KMS-11 (cell line): ENCODE results near the gene MOSMO.

ENCODE experiments used
- H2AFZ ChIP-seq: fragments of 200-600 bp; sonication (generic); 2 replicates; pipeline ENCODE4 v1.6.1; 2016; ENCODE audit warnings: antibody characterized with exemption, mixed run types, low read depth
- H3K27ac ChIP-seq: fragments of 200-600 bp; sonication (generic); 2 replicates; pipeline ENCODE4 v1.6.1; 2016; ENCODE audit warnings: mild to moderate bottlenecking, mixed run types
- H3K27me3 ChIP-seq: fragments of 200-600 bp; sonication (generic); 2 replicates; pipeline ENCODE4 v1.6.1; 2017; ENCODE audit warnings: mild to moderate bottlenecking, low read depth, mixed run types, moderate library complexity; ENCODE audit not compliant: insufficient read depth
- H3K36me3 ChIP-seq: fragments of 200-600 bp; sonication (generic); 2 replicates; pipeline ENCODE4 v1.6.1; 2017; ENCODE audit warnings: mild to moderate bottlenecking, mixed run types; ENCODE audit not compliant: insufficient read depth
- H3K4me1 ChIP-seq: fragments of 200-600 bp; sonication (generic); 2 replicates; pipeline ENCODE4 v1.6.1; 2016; ENCODE audit warnings: mild to moderate bottlenecking, low read depth, mixed run types; ENCODE audit not compliant: poor library complexity, severe bottlenecking
- H3K4me2 ChIP-seq: fragments of 200-600 bp; sonication (generic); 2 replicates; pipeline ENCODE4 v1.7.0; 2016; ENCODE audit warnings: mild to moderate bottlenecking, mixed run types
- H3K4me3 ChIP-seq: fragments of 200-600 bp; sonication (generic); IDR thresholded peaks from 2 replicates; pipeline ENCODE4 v1.6.1; 2017; ENCODE audit warnings: low read depth, low read length, mixed read lengths; ENCODE audit not compliant: insufficient read depth
- H3K79me2 ChIP-seq: fragments of 200-600 bp; sonication (generic); 2 replicates; pipeline ENCODE4 v1.6.1; 2016; ENCODE audit warnings: low read depth, mixed run types; ENCODE audit not compliant: insufficient read depth
- H3K9ac ChIP-seq: fragments of 200-600 bp; sonication (generic); 2 replicates; pipeline ENCODE4 v1.6.1; 2016; ENCODE audit warnings: mild to moderate bottlenecking, mixed run types
- H4K20me1 ChIP-seq: fragments of 200-600 bp; sonication (generic); 2 replicates; pipeline ENCODE4 v1.6.1; 2016; ENCODE audit warnings: mild to moderate bottlenecking, mixed run types; ENCODE audit not compliant: insufficient read depth
- CTCF ChIP-seq: fragments of 200-600 bp; sonication (generic); conservative IDR thresholded peaks from 2 replicates; pipeline ENCODE4 v1.6.1; 2017; ENCODE audit warnings: low read depth, mild to moderate bottlenecking, antibody characterized with exemption, low read length, moderate library complexity, mixed read lengths

Gene MOSMO

GRCh38 chr16:22053921-22054341 lies 46.0 kb downstream of the MOSMO start:
- H3K79me2 ChIP-seq = no peaks in the 10 kb centered on the region
- TF ChIP-seq CTCF = no peak

GRCh38 chr16:22054847-22055590 lies 47.1 kb downstream of the MOSMO start:
- H3K4me3 ChIP-seq = no peak overlapping the region
- no peaks in the 10 kb centered on the region for H3K79me2 ChIP-seq
- H3K27ac ChIP-seq = no peak overlapping the region
- H3K4me1 ChIP-seq = peaks cover 12% of the 10 kb centered on the region
- no peaks in the 10 kb centered on the region for H3K36me3 ChIP-seq
- TF ChIP-seq CTCF = no peak
- H3K27me3 ChIP-seq = no peaks in the 10 kb centered on the region
- no peaks in the 10 kb centered on the region for H4K20me1 ChIP-seq
- no peak overlapping the region for H3K9ac ChIP-seq
- no peak overlapping the region for H3K4me2 ChIP-seq
- no peak overlapping the region for H2AFZ ChIP-seq

More at GRCh38 chr16:22053921-22054341, 46.0 kb downstream of the MOSMO start:
- H2AFZ ChIP-seq = no peak overlapping the region
- no peak overlapping the region for H3K27ac ChIP-seq
- H3K4me2 ChIP-seq = no peak overlapping the region
- no peak overlapping the region for H3K4me3 ChIP-seq
- no peak overlapping the region for H3K9ac ChIP-seq
- no peaks in the 10 kb centered on the region for H3K27me3 ChIP-seq
- no peaks in the 10 kb centered on the region for H4K20me1 ChIP-seq
- peaks cover 12% of the 10 kb centered on the region for H3K4me1 ChIP-seq
- no peaks in the 10 kb centered on the region for H3K36me3 ChIP-seq

GRCh38 chr16:22055881-22056280 lies 48.0 kb downstream of the MOSMO start:
- Histone ChIP-seq H3K9ac (no peak overlapping the region), H2AFZ (no peak overlapping the region), H3K27me3 (no peaks in the 10 kb centered on the region), H3K27ac (no peak overlapping the region), H3K4me3 (no peak overlapping the region), H4K20me1 (no peaks in the 10 kb centered on the region), H3K4me1 (peaks cover 12% of the 10 kb centered on the region), H3K79me2 (no peaks in the 10 kb centered on the region), H3K36me3 (no peaks in the 10 kb centered on the region), H3K4me2 (no peak overlapping the region)
- no peak for TF ChIP-seq CTCF

- no peaks in the 10 kb centered on the region for H3K79me2 ChIP-seq
- no peaks in the 10 kb centered on the region for H4K20me1 ChIP-seq
- H3K27me3 ChIP-seq = no peaks in the 10 kb centered on the region
- H3K27ac ChIP-seq = no peak overlapping the region
- no peak overlapping the region for H3K4me3 ChIP-seq
- H3K4me1 ChIP-seq = no peaks in the 10 kb centered on the region
- H2AFZ ChIP-seq = no peak overlapping the region
- no peak for TF ChIP-seq CTCF
- no peak overlapping the region for H3K4me2 ChIP-seq
- no peak overlapping the region for H3K9ac ChIP-seq
- no peaks in the 10 kb centered on the region for H3K36me3 ChIP-seq
These were observed 56.1 kb downstream of the MOSMO start for GRCh38 chr16:22063888-22064467.
